Ishikawa (cell line): ENCODE measurements around the gene NMS.

ENCODE experiments used
- CEBPB ChIP-seq: IDR thresholded peaks from 2 replicates; pipeline ENCODE4 v1.6.1; 2012
- CREB1 ChIP-seq: IDR thresholded peaks from 2 replicates; pipeline ENCODE4 v1.6.1; 2012; ENCODE audit warnings: low read depth
- EGR1 ChIP-seq: IDR thresholded peaks from 2 replicates; pipeline ENCODE4 v1.6.1; 2012
- EP300 ChIP-seq: IDR thresholded peaks from 2 replicates; pipeline ENCODE4 v1.6.1; 2012; ENCODE audit warnings: borderline replicate concordance
- FOXM1 ChIP-seq: IDR thresholded peaks from 2 replicates; pipeline ENCODE4 v1.6.1; 2012; ENCODE audit warnings: low read depth, borderline replicate concordance
- NFIC ChIP-seq: IDR thresholded peaks from 2 replicates; pipeline ENCODE4 v1.6.1; 2012
- RAD21 ChIP-seq: IDR thresholded peaks from 2 replicates; pipeline ENCODE4 v1.6.1; 2012; ENCODE audit warnings: low read depth
- TAF1 ChIP-seq: IDR thresholded peaks from 2 replicates; pipeline ENCODE4 v1.6.1; 2012; ENCODE audit warnings: low read depth, mild to moderate bottlenecking
- TCF12 ChIP-seq: IDR thresholded peaks from 2 replicates; pipeline ENCODE4 v1.6.1; 2012; ENCODE audit warnings: low read depth
- TEAD4 ChIP-seq: IDR thresholded peaks from 2 replicates; pipeline ENCODE4 v1.6.1; 2012
- YY1 ChIP-seq: IDR thresholded peaks from 2 replicates; pipeline ENCODE4 v1.6.1; 2012; ENCODE audit warnings: low read depth
- ZBTB7A ChIP-seq: IDR thresholded peaks from 2 replicates; pipeline ENCODE4 v1.6.1; 2012; ENCODE audit warnings: low read depth
- TF ChIP-seq, protein P1 (sequence below): IDR thresholded peaks from 2 replicates; pipeline ENCODE4 v1.6.1; 2012
- TF ChIP-seq, protein P2 (sequence below): IDR thresholded peaks from 2 replicates; pipeline ENCODE4 v1.6.1; 2012; ENCODE audit warnings: low read depth, mild to moderate bottlenecking
- TF ChIP-seq, protein P3 (sequence below): IDR thresholded peaks from 2 replicates; pipeline ENCODE4 v1.6.1; 2012

NMS gene

DNA sequence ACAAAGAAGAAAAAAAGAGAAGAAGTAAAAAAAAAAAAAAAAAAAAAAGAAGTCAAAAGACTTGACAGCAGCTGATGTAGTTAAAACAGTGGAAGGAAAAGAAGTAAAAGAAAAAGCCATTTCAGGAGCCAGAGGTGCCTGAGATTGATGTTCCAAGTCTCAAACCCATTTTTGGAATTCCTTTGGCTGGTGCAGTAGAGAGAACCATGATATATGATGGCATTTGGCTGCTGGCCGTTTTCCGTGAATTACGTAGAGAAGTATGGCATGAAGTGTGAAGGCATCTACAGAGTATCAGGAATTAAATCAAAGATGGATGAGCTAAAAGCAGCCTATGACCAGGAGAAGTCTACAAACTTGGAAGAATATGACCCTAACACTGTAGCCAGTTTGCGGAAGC, 45.2 kb upstream of the NMS start:
- TF ChIP-seq, protein P1, sequence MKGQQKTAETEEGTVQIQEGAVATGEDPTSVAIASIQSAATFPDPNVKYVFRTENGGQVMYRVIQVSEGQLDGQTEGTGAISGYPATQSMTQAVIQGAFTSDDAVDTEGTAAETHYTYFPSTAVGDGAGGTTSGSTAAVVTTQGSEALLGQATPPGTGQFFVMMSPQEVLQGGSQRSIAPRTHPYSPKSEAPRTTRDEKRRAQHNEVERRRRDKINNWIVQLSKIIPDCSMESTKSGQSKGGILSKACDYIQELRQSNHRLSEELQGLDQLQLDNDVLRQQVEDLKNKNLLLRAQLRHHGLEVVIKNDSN: no peak
- TF ChIP-seq ZBTB7A (no peak), CREB1 (no peak), TCF12 (no peak), EGR1 (no peak), EP300 (no peak), NFIC (no peak), CEBPB (no peak), FOXM1 (no peak), YY1 (no peak), TEAD4 (no peak), RAD21 (no peak), TAF1 (no peak)
- TF ChIP-seq, protein P2, sequence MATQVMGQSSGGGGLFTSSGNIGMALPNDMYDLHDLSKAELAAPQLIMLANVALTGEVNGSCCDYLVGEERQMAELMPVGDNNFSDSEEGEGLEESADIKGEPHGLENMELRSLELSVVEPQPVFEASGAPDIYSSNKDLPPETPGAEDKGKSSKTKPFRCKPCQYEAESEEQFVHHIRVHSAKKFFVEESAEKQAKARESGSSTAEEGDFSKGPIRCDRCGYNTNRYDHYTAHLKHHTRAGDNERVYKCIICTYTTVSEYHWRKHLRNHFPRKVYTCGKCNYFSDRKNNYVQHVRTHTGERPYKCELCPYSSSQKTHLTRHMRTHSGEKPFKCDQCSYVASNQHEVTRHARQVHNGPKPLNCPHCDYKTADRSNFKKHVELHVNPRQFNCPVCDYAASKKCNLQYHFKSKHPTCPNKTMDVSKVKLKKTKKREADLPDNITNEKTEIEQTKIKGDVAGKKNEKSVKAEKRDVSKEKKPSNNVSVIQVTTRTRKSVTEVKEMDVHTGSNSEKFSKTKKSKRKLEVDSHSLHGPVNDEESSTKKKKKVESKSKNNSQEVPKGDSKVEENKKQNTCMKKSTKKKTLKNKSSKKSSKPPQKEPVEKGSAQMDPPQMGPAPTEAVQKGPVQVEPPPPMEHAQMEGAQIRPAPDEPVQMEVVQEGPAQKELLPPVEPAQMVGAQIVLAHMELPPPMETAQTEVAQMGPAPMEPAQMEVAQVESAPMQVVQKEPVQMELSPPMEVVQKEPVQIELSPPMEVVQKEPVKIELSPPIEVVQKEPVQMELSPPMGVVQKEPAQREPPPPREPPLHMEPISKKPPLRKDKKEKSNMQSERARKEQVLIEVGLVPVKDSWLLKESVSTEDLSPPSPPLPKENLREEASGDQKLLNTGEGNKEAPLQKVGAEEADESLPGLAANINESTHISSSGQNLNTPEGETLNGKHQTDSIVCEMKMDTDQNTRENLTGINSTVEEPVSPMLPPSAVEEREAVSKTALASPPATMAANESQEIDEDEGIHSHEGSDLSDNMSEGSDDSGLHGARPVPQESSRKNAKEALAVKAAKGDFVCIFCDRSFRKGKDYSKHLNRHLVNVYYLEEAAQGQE: no peak
- TF ChIP-seq, protein P3, sequence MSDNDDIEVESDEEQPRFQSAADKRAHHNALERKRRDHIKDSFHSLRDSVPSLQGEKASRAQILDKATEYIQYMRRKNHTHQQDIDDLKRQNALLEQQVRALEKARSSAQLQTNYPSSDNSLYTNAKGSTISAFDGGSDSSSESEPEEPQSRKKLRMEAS: no peak

DNA sequence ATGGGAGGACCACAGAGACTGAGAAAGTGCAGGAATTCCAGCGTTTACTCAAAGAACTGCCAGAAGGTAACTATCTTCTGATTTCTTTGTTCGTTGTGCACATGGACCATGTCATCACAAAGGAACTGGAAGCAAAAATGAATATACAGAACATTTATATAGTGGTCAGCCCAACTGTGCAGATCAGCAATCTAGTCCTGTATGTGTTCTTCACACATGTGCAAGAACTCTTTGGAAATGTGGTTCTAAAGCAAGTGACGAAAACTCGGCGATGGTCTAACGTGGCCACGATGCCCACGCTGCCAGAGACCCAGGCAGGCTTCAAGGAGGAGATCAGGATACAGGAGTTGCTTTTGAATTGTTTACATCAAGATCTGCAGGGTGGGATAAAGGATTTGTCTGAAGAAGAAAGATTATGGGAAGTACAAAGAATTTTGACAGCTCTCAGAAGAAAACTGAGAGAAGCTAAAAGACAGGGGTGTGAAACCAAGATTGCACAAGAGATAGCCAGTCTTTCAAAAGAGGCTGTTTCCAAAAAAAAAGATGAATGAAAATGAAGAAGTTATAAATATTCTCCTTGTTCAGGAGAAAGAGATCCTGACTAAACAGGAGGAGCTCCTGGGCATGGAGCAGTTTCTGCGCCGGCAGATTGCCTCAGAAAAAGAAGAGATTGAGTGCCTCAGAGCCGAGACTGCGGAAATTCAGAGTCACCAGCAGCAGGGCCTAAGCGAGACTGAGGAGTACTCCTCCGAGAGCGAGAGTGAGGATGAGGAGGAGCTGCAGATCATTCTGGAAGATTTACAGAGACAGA, 44.5 kb upstream of the NMS start:
- TF ChIP-seq TAF1: no peak
- no peak for TF ChIP-seq CEBPB
- TF ChIP-seq, protein P3: no peak
- no peak for TF ChIP-seq YY1
- TF ChIP-seq NFIC: no peak
- no peak for TF ChIP-seq EGR1
- TF ChIP-seq FOXM1: no peak
- TF ChIP-seq EP300: no peak
- TF ChIP-seq, protein P1: no peak
- TF ChIP-seq RAD21: no peak
- TF ChIP-seq CREB1: no peak
- no peak for TF ChIP-seq ZBTB7A
- no peak for TF ChIP-seq TCF12
- TF ChIP-seq TEAD4: no peak
- TF ChIP-seq, protein P2: no peak

DNA sequence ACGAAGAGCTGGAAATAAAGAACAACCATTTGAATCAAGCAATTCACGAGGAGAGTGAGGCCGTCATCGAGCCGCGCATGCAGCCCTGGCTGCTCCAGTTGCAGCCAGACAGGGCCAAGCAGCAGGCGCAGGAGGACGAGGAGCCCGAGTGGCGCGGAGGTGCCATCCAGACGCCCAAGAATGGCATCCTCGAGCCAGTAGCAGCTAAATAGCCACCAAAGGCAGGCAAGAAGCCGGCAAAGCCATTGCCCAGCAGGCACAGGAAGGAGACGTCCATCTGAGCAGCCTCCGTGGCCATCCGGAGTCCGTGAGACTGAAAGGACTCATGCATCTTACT, 43.9 kb upstream of the NMS start:
- no peak for TF ChIP-seq TEAD4
- no peak for TF ChIP-seq FOXM1
- TF ChIP-seq, protein P3: no peak
- TF ChIP-seq EGR1: no peak
- TF ChIP-seq TAF1: no peak
- TF ChIP-seq TCF12: no peak
- no peak for TF ChIP-seq ZBTB7A
- TF ChIP-seq EP300: no peak
- no peak for TF ChIP-seq NFIC
- TF ChIP-seq, protein P2: no peak
- no peak for TF ChIP-seq CREB1
- no peak for TF ChIP-seq RAD21
- TF ChIP-seq CEBPB: no peak
- no peak for TF ChIP-seq YY1
- TF ChIP-seq, protein P1: no peak
